ENCODE data around the gene MRPL37.

DNA sequence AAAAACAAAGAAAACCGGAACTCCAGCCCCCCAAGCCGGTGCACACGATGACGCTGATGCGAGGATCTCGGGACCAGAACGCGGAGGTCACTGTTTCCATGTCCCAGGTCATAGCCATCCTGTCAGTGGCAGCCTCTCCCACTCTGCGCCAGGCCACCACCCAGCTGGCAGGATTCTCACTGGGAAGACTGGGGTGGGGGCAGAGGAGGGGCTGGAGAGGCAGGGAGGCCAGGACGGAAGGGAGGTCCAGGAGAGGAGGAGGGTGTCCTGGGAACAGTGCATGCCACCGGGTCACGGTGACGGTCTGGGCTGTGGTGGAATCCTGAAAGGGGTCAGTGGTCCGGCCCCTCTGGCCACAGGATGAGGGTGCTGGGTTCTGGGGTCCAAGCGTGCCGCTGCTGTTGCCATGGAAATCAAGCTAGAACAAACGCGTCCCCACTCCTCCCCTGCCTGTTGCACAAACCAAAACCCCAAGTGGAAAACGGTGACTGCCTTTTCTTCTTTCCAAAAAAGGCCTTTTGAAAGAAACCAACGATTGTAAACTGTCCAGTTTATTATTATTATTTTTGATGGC, 26.1 kb downstream of the MRPL37 start:
- no peak for TF ChIP-seq CTBP1 (IDR thresholded peaks at IDR 0.05; ENCODE audit: borderline replicate concordance)
- no peak for TF ChIP-seq TARDBP (IDR thresholded peaks at IDR 0.05)
- TF ChIP-seq ZNF384 (IDR thresholded peaks at IDR 0.05) = no peak
- TF ChIP-seq BHLHE40 (IDR thresholded peaks at IDR 0.05; ENCODE audit: borderline replicate concordance) = no peak
- TF ChIP-seq L3MBTL2 (conservative IDR thresholded peaks at IDR 0.05) = no peak
- no peak for TF ChIP-seq PKNOX1 (IDR thresholded peaks at IDR 0.05)
- no peak for TF ChIP-seq SP1 (IDR thresholded peaks at IDR 0.05)
- no peak for TF ChIP-seq FOXK2 (IDR thresholded peaks at IDR 0.05)
- TF ChIP-seq HDGF (IDR thresholded peaks at IDR 0.05; ENCODE audit: borderline replicate concordance) = no peak
- TF ChIP-seq FOXM1 (IDR thresholded peaks at IDR 0.05; ENCODE audit: borderline replicate concordance) = no peak
- TF ChIP-seq SUZ12 (IDR thresholded peaks at IDR 0.05) = no peak

Data from HEK293T (cell line).